ENCODE data around the gene UBQLN1.

GRCh38 chr9:83715794-83716193, 8.0 kb upstream of the UBQLN1 start:
- TF ChIP-seq RARB (CRISPR knock-in tag; IDR thresholded peaks at IDR 0.05) = no peak
- no peak for TF ChIP-seq ZNF565 (CRISPR knock-in tag; conservative IDR thresholded peaks at IDR 0.05; ENCODE audit: low read depth)
- TF ChIP-seq ZFP30 (CRISPR knock-in tag; IDR thresholded peaks at IDR 0.05) = no peak
- no peak for TF ChIP-seq ISL1 (CRISPR knock-in tag; IDR thresholded peaks at IDR 0.05)
- TF ChIP-seq SNAI2 (CRISPR knock-in tag; IDR thresholded peaks at IDR 0.05) = no peak
- TF ChIP-seq ZFP3 (CRISPR knock-in tag; IDR thresholded peaks at IDR 0.05) = no peak
- TF ChIP-seq PATZ1 (CRISPR knock-in tag; IDR thresholded peaks at IDR 0.05; ENCODE audit: borderline replicate concordance) = no peak
- TF ChIP-seq TSHZ2 (CRISPR knock-in tag; IDR thresholded peaks at IDR 0.05) = no peak
